NOMO-1 treated with DMSO at 0.1 percent for 48 hours (cell line): ENCODE data around the gene PCTP.

ENCODE experiments used
- DNase-seq: peaks from one replicate; lab custom pipeline; 2025; ENCODE audit not compliant: unreplicated experiment; lab: John Stamatoyannopoulos, UW

Gene PCTP

GRCh38 chr17:55727275-55727674 lies 23.6 kb upstream of the PCTP start:
- DNase-seq, result no peak

GRCh38 chr17:55727920-55728319 lies 22.9 kb upstream of the PCTP start:
- DNase-seq, result no peak

DNA sequence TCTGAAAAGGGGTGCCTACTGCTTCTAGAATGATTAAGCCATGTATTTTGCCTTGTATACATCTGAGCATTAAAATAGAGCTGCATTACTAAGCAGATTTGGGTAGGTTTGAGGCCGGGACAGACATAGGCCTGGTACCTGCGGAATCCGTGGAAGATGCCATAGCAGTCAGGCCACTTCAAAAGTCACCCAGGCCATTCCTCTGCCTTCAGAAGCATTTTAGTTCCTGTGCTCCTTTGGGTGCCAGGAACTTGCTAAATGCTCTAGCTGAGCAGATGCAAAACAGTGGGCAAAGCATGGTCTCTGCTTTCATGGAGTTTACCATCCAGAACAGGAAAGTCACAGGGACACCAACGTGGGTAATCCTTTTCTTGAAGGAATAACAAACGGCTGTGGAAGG lies 22.5 kb upstream of the PCTP start:
- DNase-seq, result no peak

DNA sequence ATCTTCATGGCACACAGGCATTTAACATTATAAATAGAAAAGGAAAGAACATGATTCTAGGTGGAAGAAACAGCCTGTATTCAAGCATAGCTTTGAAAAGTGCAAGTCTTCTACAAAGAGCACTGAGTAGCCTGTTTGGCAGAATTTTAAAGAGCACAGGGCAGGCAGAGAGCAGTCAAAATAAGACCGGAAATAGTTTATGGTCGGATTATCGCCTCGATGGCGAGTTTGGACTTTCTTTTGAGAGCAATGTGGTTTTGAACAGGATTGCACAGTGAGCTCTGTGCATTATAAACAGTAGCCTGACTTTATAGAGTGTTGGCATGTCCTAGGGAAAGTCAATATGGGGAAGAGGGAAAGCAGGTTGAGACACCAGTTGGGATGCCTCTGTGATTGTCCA lies 22.0 kb upstream of the PCTP start:
- no peak for DNase-seq

- no peak for DNase-seq
Measured at GRCh38 chr17:55729484-55729883, 21.4 kb upstream of the PCTP start.

GRCh38 chr17:55730380-55730779 lies 20.5 kb upstream of the PCTP start:
- DNase-seq, result no peak

GRCh38 chr17:55730808-55731207 lies 20.0 kb upstream of the PCTP start:
- no peak for DNase-seq

DNA sequence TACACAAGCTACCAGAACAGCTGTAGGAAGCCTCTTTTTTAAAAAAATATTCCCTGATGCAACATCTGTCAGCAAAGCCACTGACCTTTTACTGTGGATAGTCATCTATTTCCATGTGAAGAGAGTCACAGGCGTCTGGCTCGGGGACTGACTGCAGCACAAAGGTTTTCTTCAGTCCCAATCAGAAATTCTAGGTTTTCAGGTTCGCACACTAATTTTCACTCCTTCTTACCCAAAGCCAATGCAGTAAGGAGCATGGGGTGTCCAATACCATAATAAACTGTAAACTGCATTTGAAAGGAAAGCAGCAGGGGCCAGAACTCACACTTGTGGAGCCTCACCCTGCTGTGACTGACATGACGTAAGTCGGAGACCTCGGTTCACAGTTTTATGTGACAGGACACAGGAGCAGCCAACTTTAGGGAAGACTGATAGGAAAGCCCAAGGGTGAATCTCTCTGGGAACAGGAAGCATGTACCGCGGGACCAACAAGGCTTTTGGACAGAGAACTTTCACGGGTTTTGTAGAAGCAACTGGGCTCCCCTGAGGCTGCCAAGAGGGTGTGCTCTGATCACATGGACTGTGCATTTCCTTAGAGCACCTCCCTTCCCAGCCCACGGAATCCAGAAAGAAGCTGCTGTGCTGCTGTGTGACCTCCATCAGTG lies 19.1 kb upstream of the PCTP start:
- DNase-seq, result no peak

DNA sequence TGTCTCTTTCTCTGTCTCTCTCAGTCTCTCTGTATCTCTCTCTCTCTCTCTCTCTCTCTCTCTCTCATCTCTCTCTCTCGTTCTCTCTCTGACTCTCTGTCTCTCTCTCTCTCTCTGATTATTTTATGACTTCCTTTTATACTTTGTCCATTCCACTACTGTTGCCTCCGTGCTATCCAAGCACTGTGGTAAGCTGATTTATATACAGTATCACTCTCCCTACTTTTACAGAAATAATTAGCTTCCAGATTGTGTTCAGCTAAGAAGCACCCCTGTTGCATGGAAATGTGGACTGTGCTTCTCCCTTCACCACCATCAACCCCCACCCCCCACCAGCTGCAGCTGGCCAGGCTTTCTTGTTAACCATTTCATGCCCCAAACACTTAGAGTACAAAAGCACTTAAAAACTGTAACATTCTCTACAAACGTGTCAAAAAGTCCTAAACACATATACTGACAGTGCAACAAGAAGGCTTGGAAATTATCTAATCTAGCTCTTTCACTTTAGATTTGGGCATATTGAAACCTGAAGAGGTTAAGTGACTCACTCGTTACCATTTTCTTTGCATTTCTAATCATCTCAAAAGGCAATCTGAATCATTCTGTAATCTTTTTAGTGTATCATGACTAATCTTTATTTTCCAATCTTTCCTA lies 16.6 kb upstream of the PCTP start:
- peak; percentile 3 for DNase-seq

GRCh38 chr17:55735731-55736405 lies 15.0 kb upstream of the PCTP start:
- DNase-seq, result peak; percentile 68

- peak; percentile 36 for DNase-seq
Measured at GRCh38 chr17:55737976-55738501, 12.8 kb upstream of the PCTP start.

DNA sequence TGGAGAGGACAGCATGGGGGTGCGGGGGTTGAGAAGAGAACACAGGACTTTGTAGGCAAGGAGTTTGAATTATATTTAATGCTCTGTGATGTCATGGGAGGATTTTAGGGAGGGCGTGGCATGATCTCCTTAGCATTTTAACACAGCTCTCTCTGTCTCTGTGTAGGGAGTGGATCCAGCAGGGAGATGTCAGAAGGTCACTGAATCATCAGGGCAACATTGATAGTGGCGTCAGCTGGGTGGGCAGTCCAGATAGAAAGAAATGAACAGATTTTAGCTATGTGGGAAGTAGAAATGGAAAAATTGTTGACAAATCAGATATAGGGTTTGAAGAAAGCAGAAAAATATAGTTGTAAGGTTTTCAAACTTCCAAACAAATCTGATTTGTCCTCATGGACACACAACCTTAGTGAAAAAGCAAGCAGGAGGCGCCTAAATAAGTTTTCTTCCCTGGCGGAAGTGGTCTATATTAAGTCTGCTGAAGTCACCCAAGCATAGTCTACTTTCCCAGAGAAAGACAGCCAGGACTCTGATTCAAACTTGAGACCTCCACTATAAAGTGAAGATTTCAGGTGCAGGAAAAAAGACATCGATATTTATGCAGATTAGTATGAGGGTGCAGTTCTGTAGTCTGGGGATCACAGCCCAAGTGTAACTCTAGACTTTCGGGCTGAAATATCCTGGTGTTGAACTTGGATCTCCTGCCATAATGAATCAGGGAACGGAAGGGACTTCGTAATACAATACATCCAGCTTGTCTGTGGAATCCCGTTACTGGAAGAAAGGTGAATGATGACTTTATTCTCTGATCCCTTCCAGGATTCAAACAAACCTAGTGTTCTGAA lies 10.1 kb upstream of the PCTP start:
- no peak for DNase-seq

DNA sequence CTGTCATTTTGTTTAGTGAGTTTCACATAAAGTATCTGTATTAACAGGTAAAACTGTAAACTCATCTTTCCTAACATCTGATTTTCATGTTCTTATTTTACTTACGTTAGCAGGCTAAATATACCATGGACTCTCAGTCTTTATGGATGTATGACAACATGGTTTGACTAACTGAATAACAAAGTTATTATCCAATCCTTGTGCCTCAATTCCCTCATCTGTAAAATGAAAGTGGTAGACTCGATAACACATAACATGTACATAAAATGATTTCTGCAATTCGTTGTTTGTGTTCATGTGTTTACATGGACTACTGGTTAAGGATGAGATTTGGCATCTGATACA lies 9.5 kb upstream of the PCTP start:
- DNase-seq, result no peak

- DNase-seq, result peak; percentile 63
Measured at GRCh38 chr17:55742272-55743102, 8.4 kb upstream of the PCTP start.

GRCh38 chr17:55743103-55743679 lies 7.7 kb upstream of the PCTP start:
- DNase-seq, result peak; percentile 33

DNA sequence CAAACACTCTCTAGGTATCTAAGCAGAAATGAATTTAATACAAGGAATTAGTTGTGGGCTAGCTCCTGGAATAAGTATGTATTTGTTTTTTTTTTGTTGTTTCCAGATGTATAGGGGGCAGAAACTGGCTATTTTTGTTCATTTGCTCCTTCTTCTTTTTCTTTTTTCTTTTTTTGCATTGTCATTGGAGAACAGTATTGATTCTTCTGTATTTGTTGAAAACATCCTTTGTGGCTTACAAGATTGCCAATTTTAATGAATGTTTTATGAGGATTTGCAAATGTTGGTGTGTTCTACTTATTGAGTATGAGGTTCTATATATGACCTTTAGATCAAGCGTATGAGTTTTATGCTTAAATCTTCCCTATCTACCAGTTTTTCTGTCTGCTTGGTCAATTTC lies 5.6 kb upstream of the PCTP start:
- DNase-seq, result no peak

DNA sequence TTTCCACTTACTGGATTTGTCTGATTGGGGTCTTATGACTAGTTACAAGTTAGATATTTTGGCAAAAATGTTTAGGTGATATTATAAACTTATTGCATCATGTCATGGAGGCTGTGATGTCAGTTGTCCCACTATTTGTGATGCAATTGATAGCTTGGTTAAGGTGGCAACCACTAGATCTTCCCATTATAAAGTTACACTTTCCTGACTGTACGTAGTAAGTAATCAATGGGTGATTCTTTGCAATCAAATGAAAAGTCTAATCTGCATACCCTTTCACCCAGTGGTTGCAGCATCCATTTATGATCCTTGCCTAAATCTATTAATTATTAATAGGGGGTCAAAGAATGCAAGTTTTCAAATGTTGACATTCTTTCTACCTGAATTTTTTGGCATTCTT lies 4.4 kb upstream of the PCTP start:
- DNase-seq, result no peak

GRCh38 chr17:55747209-55747608 lies 3.6 kb upstream of the PCTP start:
- no peak for DNase-seq

DNA sequence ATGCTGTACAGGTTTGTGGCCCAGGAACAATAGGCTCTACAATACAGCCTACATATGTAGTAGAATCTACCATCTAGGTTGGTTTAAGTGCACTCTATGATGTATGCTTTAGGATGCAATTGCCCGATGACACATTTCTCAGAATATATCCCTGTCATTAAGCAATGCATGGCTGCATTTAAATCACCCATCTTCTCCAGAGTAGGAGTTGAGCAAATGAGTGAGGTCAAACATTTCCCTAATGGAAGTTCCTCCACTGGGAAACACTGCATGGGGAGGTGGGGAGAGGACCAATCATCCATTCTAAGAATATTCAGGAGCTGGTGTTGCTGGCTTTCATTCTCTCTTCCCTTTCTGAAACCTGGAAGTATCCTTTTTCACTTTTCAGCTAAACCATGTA lies 2.0 kb upstream of the PCTP start:
- no peak for DNase-seq

DNA sequence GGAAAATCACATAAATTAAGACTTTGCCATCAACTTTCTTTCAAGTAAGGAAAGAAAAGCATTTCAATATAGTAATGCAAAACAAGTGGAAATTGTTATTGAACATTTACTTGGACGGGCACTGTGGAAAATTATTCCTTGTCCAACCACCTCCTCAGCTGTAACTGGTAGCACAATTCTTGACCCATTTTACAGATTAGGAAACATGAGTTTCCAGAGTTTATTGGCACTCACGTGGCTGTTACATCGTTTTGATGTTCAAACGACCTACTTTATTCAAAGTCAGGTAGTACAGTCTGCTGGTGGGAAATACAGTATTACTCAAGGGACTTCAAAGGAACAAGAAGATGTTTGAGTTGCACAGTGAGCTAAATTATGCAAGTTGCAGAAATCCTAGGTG lies 866 bp upstream of the PCTP start:
- DNase-seq, result no peak
